ENCODE results near the gene ZNF682. TPM values are rescaled to one million over a fixed set of nuclear protein-coding genes. Genes with fewer than 3 reads are reported as not detected.
A peak's percentile ranks its signal among the peaks of the same experiment; 100 is the strongest.
"Not testable (repeated sequence)": the region's sequence is repeated elsewhere in the genome, so short reads cannot be mapped to it uniquely, and the experiment has no call there.

ZNF682 gene
- total and polyA plus RNA-seq, 11 donors, result 3.3 to 10.2 (median 5.5) TPM

- intact Hi-C loops (cut with DNase I), result loop anchor here in 1 of 10 donors (2.0 kb wide), 1 partner anchor 88 kb away; the partner anchor contains the start of gene ZNF486
- Histone ChIP-seq H3K27me3 (no peaks in the 10 kb centered on the region), H3K36me3 (no peaks in the 10 kb centered on the region), H3K27ac (peak overlapping the region in 4 of 12 donors; percentile 3 to 46 (median 42)), H3K9me3 (peaks cover 0 to 2% (median 0%) of the 10 kb centered on the region in 12 donors), H3K4me1 (peaks cover 0 to 20% (median 7%) of the 10 kb centered on the region in 12 donors), H3K4me3 (peak overlapping the region; percentile 13 to 80 (median 60))
- no peak for TF ChIP-seq CTCF (IDR thresholded peaks at IDR 0.05)
- no peak for TF ChIP-seq POLR2A (IDR thresholded peaks at IDR 0.05)
- DNase-seq (peak in 4 of 5 donors; percentile 9 to 40 (median 26)), ATAC-seq (peak in 2 of 4 donors; percentile 17 to 25)
- WGBS, 4 donors, result 1 to 2% (median 2%) methylated on average over 19 of the region's 19 CpGs
These were observed 39.3 kb upstream of the ZNF682 start for GRCh38 chr19:20078581-20079031.

- ATAC-seq, result peak; percentile 95 to 99 (median 98)
- intact Hi-C loops (cut with DNase I), result loop anchor here in 3 of 10 donors (2.0 kb wide), 2 partner anchors 39 to 89 kb away; partner anchors contain the start of genes ZNF486 (in 2 of the 3) and ZNF682 (in 1 of the 3)
- Histone ChIP-seq H3K4me1 (peaks cover 0 to 20% (median 7%) of the 10 kb centered on the region in 12 donors), H3K27ac (peak within 1 kb of the TSS in 5 of 12 donors; percentile 3 to 46 (median 38)), H3K4me3 (peak within 1 kb of the TSS; percentile 13 to 80 (median 60)), H3K9me3 (no peaks in the 10 kb centered on the region), H3K27me3 (no peaks in the 10 kb centered on the region), H3K36me3 (no peaks in the 10 kb centered on the region)
- TF ChIP-seq POLR2A (IDR thresholded peaks at IDR 0.05) (peak in 1 of 2 donors; percentile 17), CTCF (IDR thresholded peaks at IDR 0.05) (peak in 2 of 12 donors; percentile 7)
- DNase-seq, result peak; percentile 90 to 97 (median 95)
- 0 to 1% (median 0%) methylated on average over 22 to 28 of the region's 28 CpGs for WGBS, 4 donors
These were observed 38.6 kb upstream of the ZNF682 start, which contains the start of gene ZNF90 for GRCh38 chr19:20077791-20078463. TSS of gene ZNF90 (plus strand) at chr19:20078000. CDS start at chr19:20078133, 133 bp downstream.

GRCh38 chr19:20072936-20073335 lies 33.6 kb upstream of the ZNF682 start:
- H3K36me3 ChIP-seq, result no peaks in the 10 kb centered on the region
- H3K9me3 ChIP-seq, result no peaks in the 10 kb centered on the region
- H3K27me3 ChIP-seq, result peaks cover 0 to 10% (median 0%) of the 10 kb centered on the region in 9 donors
- H3K4me1 ChIP-seq, result peaks cover 0 to 5% (median 0%) of the 10 kb centered on the region in 12 donors
- WGBS, 4 donors, result 78 to 92% (median 90%) methylated on average over 5 of the region's 5 CpGs
- DNase-seq (no peak), ATAC-seq (no peak)
- no peak overlapping the region for H3K4me3 ChIP-seq
- no peak overlapping the region for H3K27ac ChIP-seq
- intact Hi-C loops (cut with DNase I), result no loop called here
- no peak for TF ChIP-seq CTCF (IDR thresholded peaks at IDR 0.05)

GRCh38 chr19:20070691-20071090 lies 31.4 kb upstream of the ZNF682 start:
- Histone ChIP-seq H3K4me3 (no peak overlapping the region), H3K9me3 (no peaks in the 10 kb centered on the region), H3K27ac (no peak overlapping the region), H3K36me3 (no peaks in the 10 kb centered on the region), H3K27me3 (peaks cover 0 to 18% (median 8%) of the 10 kb centered on the region in 9 donors), H3K4me1 (no peaks in the 10 kb centered on the region)
- WGBS, 4 donors, result 57 to 79% (median 63%) methylated on average over 2 of the region's 2 CpGs
- TF ChIP-seq POLR2A (IDR thresholded peaks at IDR 0.05), result no peak
- no peak for TF ChIP-seq CTCF (IDR thresholded peaks at IDR 0.05)
- intact Hi-C loops (cut with DNase I), result no loop called here
- ATAC-seq (no peak), DNase-seq (no peak)

GRCh38 chr19:20068559-20068958 lies 29.3 kb upstream of the ZNF682 start:
- DNase-seq; intact Hi-C loops (cut with DNase I); H3K36me3 ChIP-seq; H3K4me1 ChIP-seq; H3K9me3 ChIP-seq; H3K27ac ChIP-seq; H3K4me3 ChIP-seq; ATAC-seq: not testable (repeated sequence)
- H3K27me3 ChIP-seq, result peaks cover 0 to 18% (median 8%) of the 10 kb centered on the region in 9 donors
- 29 to 38% (median 35%) methylated on average over 7 of the region's 7 CpGs for WGBS, 4 donors
